Hematopoietic multipotent progenitor cell treated with erythropoietin and hydrocortisone succinate and interleukin-3 and kit ligand, for 15 days (in vitro differentiated cells): ENCODE results near the gene GRB14.
"Not testable (repeated sequence)": the region's sequence is repeated elsewhere in the genome, so short reads cannot be mapped to it uniquely, and the experiment has no call there.

Experiments used
- DNase-seq: peaks from one replicate; pipeline ENCODE4 v3.0.0-alpha.2; 2015; ENCODE audit warnings: low spot score

Gene GRB14

DNA sequence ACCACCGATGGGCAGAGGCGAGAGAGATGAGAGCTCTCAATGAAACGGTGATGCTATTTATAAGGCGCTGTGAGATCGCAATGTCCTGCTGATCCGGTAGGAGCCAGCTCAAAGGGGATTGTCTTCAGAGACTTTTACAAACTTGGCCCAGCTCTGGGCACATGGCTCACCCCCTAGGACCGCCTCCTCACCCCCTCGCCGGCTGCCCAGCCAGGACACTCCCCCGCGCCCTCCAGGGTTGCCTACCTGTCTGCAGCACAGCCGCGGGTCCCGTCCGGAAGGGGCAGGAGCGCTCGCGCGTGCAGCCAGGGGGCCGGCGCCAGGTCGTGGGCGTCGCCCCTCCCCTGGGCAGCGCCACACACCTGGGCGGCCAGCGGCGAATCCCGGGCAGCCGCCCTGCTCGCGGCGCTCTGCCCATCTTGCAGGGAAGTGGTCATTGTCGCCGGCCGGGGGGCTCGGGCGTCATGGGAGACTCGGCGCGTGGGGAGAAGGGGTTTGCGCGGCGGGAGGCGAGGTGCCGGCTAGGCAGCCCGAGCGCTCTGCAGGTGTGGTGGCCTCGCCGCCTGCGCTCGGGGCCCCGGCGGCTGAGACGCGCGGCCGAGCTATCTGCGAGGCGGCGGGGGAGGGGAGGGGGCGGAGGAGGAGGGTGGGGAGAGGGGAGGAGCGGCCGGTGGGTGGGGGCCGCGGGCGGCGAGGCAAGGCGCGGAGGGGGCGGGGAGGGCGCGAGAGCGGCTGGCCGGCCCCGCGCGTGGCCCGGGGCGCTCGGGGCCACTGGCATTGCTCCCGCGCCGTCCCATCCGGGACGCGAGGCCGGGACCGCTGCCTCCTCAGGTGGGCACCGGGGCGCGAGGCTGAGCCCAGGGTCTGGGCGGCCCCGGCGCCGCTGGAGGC, at the start of gene GRB14:
Gene GRB14, minus strand, starts transcription at position 610 of the 891 bp plus-strand sequence. Its CDS starts 173 bp downstream, at position 437.
- no peak for DNase-seq

DNA sequence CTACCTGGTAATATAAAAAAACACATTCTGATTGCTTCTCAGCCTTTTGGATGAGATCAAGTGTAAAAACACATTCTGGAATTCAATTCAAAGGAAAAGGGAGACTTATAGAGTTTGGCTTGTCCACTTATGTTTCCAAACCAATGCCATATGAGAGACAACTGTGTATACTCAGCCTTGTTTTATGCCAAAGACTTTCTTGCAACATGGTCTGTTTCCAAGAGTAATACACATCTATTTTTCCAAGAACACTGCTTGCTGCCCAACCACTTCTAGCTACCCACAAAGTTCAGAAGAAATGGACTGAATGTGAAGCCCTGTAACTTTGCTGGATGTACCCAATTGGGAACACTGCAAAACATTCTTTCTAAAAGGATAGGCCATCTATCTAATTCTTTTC, 48.0 kb upstream of the GRB14 start:
- no peak for DNase-seq

DNA sequence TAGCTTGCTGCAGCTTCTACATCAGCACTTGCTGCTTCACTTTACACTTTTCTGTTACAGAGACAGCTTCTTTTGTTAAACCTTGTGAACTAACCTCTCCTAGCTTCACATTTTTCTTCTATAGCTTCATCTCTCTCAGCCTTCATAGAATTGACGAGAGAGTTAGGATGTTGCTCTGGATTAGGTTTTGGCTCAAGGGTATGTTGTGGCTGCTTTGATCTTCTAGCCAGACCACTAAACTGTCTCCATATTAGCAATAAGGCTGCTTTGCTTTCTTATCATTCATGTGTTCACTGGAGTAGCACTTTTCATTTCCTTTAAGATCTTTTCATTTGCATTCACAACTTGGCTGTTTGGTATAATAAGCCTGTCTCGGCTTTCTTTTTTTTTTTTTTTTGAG, 46.3 kb upstream of the GRB14 start:
- DNase-seq, result no peak

DNA sequence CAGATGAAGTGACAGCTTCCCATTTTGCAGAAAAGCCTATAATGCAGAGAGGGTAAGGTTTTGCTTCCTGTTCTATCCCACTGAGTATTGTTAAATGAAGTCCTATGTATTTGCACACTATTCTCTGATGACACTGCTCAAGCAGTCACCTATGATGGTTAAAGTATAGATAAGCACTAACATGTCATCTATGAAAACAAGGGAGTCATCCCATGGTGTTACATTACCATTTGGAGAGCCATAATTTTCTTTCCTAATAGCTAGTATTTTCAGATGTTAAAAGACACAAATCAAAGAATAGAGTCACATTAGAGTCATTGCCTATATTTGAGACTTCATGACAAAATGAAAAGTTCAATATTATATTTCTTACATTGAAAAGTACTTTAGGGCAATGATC, 42.8 kb upstream of the GRB14 start:
- DNase-seq, result no peak

DNA sequence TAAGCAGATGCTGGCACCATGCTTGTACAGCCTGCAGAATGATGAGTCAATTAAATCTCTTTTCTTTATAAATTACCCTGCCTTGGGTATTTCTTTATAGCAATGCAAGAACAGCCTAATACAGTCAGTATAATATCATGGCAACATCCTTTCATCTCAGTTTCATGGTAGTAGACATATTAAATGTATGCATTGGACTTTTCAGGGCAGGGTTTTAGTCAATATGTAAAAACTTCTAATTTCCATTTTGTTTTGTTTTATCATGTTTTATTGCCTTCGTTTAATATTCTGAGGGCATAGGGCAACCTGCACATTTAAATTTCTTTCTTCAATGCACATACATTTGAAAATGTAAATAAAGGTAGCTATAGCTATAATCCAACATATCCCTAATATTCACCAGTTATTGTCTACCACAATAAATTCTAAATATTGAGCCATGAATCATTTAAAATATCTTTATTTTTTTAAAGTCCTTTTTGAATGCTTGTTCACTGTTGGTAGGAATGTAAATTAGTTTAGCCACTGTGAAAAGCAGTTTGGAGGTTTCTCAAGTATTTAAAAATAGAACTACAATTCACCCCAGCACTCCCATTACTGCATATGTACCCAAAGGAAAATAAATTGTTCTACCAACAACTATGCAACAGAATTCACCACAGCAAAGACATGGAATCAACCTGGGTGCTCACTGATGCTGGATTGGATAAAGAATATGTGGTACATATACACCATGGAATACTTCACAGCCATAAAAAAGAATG, 41.8 kb upstream of the GRB14 start:
- DNase-seq, result no peak

DNA sequence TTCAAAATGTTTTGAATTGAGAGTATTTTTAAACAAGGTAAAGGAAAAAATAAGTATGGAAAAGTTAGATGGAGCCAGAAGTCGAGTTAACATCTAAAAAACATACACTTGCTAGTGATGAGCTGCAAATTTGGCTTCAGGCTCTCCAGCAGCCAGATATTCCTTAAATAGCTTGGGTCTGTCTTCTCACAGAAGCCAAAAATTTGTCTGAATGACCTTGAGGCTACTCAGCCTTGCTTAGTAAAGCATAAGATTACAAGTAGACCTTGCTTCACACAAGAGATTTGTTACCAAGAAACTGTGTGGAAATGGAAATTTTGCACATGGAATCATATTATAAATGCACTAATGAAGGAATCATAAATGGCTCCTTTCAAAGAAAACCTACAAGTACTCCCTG, 40.8 kb upstream of the GRB14 start:
- DNase-seq, result no peak

DNA sequence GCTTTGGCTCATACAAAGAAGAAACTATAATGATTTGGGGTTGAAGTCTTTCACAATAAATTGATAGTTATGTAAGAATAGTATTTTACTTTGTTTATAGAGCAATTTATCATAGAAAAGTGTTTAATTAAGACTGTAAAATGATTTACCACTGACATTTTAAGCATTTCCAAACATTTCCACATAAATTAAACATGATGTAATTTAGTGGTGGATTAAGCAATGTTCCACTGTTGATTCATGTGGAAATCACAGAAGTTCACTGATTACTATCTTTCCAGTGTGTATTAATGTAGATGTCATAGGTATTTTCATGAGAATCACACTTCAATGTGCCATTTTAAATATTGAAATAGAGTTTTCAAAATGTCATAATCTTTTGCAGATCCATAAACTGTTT, 40.1 kb upstream of the GRB14 start:
- no peak for DNase-seq

DNA sequence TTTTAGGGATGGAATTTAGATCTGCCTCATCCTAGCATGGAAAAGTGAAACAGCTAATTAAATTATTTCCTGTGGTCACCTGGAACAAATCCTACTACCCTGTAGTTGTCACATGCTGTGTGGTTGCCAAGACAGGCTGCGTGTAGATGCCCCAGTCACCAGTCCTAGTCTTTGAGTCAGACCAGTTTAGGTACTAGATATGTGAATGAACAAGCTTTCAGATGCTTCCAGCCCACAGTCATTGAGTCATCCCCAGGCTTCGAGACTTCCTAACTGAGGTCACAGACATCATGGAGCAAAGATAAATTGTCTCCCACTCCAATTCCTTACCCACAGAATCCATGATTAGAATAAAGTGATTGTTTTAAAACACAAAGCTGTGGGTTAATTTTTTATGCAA, 35.8 kb upstream of the GRB14 start:
- DNase-seq, result no peak

DNA sequence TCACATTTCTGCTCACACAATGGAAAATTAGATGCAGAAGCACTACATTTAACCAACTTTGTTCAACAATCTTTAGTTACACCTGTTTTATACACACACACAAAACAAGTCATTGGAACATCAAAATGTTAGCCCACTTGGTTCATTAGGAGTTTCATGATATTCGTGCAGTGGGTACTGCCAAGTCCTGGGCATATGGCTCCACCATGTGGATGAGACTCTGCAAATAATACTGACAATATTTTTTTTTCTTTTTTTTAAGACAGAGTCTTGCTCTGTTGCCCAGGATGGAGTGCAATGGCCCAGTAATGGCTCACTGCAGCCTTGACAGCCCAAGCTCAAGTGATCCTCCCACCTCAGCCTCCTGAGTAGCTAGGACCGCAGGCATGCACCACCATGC, 34.5 kb upstream of the GRB14 start:
- DNase-seq, result no peak

DNA sequence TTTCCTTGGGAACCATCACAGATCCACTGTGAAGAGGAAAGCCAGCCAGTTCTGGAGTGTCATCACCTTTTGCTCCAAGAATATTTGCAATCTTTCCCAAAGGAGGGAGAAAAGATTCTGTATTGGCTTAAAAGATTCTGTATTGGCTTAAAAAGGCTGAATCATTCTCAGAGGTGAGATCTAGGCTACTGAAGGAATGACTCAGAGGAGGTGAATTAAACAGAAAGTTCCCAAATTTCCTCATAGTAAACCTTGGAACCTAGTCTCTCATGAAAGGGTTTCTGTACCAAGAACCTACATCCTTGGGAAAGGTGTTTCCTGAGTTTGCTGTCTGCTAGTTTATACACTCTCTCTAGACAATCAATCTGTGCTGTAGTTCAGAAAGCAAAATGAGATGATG, 34.1 kb upstream of the GRB14 start:
- DNase-seq, result no peak

DNA sequence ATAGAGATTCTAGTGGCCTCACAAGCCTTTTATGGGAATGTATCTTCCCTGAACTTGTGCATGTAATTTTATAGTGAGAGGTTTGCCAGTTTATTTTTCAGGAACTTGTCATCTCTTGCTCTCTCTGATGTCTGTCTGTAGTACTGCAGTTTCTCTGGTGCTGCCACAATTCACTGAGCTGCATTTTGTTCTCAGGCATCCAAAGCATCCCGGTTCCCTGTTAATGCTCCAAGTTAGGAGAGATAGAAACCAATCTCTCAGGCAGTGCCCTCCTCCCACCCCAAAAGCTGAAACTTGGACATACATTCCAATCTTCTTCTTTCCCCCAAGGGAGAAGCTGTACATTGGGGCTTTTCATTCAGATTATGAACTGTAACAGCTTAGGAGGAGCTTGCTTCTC, 30.1 kb upstream of the GRB14 start:
- no peak for DNase-seq

DNA sequence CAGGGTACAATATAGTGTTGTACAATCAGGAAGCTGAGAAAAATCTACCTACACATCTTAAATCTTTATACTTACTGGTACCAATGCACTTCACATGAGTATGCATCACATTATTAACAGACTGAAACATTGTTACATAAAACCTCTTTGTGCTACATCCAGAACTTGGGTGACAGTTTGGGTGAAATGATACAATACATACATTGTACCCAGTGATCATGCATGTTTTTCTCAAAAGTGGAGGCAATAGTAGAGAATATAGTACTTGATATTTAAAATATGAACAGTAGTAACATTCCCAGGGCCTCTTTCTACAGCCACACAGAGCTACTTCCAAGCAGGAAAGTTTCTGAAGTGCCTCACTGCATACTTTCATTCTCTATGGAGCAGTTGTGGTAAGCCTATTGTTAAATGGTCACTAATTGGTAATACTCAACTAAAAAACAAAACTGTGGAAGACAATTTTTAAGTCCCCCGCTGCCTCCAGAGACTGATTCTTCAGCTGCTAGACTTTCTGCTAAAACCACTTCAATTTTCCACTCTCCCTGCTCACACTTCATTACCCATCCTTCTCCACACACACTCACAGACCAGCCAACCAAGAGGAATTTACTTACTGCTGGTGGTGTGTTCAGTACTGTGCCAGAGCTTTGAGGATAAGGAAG, 22.9 kb upstream of the GRB14 start:
- no peak for DNase-seq

DNA sequence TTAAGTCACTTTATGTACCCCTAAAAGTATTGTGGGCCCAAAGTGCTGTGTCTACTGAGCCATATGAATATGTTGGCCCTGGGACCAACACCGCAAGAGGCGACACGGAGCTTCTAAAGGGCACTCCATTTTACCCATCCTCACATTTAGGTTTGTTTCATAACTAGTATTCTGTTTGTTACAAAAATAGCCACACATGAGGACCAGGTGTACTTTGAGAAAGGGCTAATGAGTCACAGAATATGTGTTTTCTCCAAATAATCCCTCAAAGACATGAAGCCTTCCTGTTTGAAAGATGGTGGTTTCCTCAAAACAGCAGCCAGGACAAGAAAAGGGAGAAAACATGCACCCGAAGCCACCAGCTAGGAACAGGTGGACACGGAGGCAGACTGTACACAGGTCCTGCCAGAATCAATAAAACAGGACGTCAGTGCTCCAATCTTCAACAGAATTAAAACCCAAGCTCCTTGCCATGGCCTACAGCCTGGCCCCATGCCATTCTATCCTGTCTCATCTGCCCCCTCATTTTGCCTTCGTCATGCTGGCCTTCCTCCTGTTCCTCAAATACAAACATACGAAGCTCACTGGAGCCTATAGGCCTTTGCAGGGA, 21.8 kb upstream of the GRB14 start:
- no peak for DNase-seq

DNA sequence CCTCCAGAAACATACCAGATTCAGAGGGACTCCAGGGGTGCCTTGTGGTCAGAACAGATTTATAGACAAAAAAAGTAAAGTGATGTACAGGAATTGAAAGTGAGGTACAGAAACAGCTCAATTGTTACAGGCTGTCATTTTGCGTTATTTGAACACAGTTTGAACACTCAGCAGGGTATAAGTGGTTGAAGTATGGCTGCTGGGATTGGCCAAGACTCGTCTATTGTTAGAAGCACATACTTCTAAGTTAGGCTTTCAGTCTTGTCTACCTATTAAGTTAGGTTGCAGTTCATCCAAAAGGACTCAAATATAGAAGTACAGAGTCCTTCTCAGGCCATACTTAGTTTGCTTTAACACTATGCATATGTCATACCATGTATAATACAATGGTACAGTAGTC, 21.0 kb upstream of the GRB14 start:
- no peak for DNase-seq

DNA sequence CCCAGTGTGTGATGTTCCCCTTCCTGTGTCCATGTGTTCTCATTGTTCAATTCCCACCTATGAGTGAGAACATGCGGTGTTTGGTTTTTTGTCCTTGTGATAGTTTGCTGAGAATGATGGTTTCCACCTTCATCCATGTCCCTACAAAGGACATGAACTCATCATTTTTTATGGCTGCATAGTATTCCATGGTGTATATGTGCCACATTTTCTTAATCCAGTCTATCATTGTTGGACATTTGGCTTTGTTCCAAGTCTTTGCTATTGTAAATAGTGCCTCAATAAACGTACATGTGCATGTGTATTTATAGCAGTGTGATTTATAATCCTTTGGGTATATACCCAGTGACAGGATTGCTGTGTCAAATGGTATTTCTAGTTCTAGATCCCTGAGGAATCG, 7.0 kb upstream of the GRB14 start:
- not testable (repeated sequence) for DNase-seq

DNA sequence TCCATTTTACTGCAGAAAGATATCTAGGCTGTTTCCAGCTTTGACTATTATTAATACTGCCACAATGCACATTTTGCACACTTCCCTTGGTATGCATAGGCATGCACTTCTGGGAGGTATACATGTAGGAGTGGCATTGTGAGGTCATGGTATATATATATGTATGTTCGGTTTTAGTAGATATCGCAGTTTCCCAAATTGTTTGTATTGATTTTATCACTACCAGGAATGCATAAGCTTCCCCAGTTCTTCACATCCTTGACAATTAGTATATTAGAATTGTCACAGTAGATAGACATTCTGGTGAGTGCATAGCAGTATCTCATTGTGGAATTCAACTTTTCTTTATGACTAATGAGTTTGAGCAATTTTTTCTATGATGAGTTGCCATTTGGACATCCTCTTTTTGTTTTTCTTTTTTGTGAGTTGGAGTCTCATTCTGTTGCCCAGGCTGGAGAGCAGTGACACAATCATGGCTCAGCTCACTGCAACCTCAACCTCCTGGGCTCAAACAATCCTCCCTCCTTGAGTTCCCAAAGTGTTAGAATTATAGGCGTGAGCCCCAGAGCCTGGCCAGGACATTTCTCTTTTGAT, 4.2 kb upstream of the GRB14 start:
- DNase-seq, result no peak

DNA sequence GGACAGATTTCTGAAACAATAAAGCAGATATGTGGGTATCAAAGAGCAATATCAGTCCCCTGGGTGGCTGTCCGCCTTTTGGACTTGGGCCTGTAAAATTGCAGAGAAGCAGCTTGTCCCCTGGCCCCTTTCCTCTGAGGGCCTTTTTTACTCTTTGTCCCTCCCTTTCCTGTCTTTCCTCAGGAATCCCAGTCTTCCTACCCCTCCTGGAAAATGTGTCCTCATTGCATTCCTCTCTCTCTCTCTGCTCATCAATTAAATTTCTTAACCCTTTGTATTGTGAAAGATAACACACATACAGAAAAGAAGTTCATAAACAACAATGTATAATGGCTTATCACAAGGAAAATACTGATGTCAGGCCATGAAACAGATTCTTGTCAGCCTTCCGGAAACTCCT, 3.0 kb upstream of the GRB14 start:
- no peak for DNase-seq

DNA sequence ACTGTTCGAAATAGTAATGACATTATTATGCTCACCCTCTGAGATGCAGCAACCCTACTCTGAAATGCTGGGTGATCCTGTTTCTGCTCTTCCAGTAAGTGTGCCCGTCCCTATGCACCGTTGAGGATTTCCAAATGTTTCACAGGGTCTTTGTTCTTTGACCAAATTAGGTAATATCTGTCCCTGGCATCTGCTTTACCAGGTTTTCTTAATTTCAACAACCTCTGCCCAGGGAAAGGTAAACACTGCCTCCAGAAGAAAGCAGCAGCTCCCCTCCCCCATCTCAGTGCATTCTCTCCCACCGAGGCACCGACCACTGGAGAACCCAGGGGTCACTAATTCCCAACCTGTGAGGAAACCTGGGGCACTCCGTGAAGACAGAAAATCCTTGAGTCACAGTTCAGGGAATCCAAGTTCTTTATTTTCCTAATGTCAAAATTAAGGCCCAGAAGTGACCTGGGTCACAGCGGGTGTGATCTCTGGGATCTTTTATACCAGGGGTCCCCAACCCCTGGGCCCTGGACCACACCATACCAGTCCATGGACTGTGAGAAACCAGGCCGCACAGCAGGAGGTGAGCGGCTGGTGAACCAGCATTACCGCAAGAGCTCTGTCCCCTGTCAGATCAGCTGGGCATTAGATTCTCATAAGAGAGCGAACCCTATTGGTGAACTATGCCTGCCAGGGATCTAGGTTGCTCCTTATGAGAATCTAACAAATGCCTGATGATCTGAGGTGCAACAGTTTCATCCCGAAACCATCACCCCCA, 1.2 kb upstream of the GRB14 start:
- no peak for DNase-seq

DNA sequence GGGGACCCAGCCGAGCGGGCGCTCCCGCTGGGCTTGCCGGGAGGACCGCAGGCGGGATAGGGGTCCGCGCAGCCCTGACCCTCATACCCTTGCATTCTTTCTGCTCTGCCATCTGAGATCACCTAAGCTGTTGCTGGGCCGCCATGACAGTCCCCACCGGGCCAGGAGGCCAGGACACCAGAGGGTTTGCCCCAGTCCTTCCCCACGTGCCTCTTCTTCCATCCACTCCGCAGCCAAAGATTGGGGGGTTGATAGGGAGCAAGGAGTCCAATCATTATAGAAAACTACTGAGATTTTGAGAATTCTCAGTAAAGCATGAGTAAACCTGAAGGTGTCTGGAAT, 453 bp upstream of the GRB14 start:
- DNase-seq, result no peak

DNA sequence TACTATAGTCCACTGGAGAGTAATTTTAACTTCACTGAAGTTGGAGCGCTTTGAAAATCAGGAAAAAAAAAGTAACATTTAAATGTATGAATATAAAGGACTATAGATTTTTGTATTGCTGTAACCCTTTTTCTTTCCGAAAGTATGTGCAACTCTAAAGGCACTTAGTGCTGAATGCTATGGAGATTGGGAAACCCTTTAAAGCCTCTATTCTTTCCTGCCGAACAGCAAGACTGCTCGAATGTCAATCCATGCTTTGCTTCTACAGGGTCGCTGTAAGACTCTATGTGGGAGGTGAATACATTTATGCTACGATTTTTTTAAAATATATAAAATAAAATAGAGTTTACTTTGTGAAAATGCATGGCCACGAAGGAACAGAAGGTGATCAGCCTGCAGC, 825 bp downstream of the GRB14 start:
- no peak for DNase-seq

DNA sequence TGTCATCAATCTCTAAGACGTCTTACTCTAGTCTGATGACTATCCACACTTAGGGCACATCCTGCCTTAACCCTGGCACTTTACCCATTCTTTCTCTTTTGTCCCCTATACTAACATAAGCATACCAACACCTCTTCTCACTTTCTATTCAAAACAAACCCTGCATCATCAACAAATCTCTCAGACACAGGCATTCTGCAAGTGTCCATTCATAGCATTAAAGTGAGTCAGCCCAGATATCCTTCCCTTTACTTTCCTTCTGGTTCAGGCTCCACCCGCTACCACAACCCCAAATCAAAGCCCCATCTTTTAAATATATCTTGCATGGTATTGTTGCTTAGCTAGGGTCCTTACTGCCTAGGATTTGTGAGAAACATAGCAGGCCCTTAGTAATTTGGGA, 3.8 kb downstream of the GRB14 start:
- DNase-seq, result no peak
